Kidney epithelial cell (primary cell): ENCODE data around the gene AGPAT3. TPM values are rescaled to one million over a fixed set of nuclear protein-coding genes. Genes with fewer than 3 reads are reported as not detected.

Experiments
- DNase-seq: peaks from one replicate; pipeline ENCODE4 v3.0.0-alpha.2; 2010; ENCODE audit warnings: low read depth
- H3K27me3 ChIP-seq: 2 replicates; pipeline ENCODE4 v1.6.0; 2011; ENCODE audit warnings: low read length; ENCODE audit not compliant: control insufficient read depth, insufficient read depth
- H3K36me3 ChIP-seq: 2 replicates; pipeline ENCODE4 v1.5.1; 2011; ENCODE audit warnings: low read length; ENCODE audit not compliant: control insufficient read depth, insufficient read depth
- H3K4me3 ChIP-seq: 2 replicates; pipeline ENCODE4 v1.5.1; 2011; ENCODE audit warnings: low read depth, mild to moderate bottlenecking, control low read depth, low read length
- total RNA-seq: library from RNA; depleted of rRNA; stranded (reverse); fragments of >200 nt; gene quantifications from 2 replicates; pipeline ENCODE4 v1.2.3, GENCODE V29; 2015
- TF ChIP-seq, protein P1 (sequence below): IDR thresholded peaks from 2 replicates; pipeline ENCODE4 v1.5.1; 2011; ENCODE audit warnings: mild to moderate bottlenecking, moderate library complexity, low read length, control low read depth, inconsistent platforms; ENCODE audit not compliant: insufficient read depth, poor library complexity, severe bottlenecking

Gene AGPAT3
- total RNA-seq, 1 donor from 2014 or later = 62.3 TPM

DNA sequence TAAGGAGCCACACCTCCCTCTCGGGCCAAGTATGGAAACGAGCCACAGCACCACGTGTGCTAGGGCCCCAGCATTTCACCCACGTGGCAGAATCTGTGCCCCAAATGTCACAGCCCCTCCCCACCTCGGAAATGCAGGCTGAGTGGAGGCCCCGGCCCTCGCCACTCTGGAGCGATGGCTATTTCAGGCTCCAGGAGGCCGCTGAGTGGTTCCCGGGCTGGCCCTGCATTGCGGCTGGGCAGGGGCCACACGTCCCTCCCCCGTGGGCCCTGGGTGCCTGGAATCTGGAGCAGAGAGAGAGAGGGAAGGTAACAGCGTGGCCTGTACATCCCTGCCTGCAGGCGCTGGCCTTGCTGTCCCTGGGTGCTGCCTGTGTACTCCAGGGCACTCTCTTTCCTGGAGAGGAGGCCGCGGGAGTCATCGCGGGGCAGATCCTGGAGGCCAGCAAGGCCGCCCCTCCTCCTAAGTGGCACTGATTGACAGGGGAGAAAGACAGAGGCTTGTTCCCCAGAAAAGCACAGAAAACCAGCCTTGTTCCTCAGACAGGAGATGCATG lies 79.1 kb downstream of the AGPAT3 start:
- TF ChIP-seq, protein P1, sequence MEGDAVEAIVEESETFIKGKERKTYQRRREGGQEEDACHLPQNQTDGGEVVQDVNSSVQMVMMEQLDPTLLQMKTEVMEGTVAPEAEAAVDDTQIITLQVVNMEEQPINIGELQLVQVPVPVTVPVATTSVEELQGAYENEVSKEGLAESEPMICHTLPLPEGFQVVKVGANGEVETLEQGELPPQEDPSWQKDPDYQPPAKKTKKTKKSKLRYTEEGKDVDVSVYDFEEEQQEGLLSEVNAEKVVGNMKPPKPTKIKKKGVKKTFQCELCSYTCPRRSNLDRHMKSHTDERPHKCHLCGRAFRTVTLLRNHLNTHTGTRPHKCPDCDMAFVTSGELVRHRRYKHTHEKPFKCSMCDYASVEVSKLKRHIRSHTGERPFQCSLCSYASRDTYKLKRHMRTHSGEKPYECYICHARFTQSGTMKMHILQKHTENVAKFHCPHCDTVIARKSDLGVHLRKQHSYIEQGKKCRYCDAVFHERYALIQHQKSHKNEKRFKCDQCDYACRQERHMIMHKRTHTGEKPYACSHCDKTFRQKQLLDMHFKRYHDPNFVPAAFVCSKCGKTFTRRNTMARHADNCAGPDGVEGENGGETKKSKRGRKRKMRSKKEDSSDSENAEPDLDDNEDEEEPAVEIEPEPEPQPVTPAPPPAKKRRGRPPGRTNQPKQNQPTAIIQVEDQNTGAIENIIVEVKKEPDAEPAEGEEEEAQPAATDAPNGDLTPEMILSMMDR = no peak
- Histone ChIP-seq H3K27me3 (no peaks in the 10 kb centered on the region), H3K36me3 (peaks cover 1% of the 10 kb centered on the region), H3K4me3 (no peak overlapping the region)
- DNase-seq = no peak

DNA sequence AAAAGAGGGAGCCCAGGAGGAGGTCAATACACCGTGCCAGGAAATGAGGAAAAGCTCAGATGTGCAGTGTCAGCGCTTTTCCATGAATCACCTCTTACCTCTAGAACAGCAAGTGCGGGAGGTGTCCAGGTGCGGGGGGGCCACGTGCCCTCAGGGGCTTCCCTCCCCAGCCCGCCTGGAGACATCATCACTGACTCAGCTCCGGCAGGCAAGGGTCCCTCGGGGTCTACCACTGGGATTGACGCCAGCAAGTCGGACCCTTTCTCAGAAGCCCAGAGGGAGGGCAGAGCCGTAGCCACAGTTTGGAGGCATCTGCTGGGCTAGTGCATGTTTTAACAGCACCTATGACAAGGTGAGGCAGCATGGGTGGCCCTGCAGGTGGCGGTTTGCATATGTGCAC lies 79.7 kb downstream of the AGPAT3 start:
- H3K27me3 ChIP-seq = no peaks in the 10 kb centered on the region
- no peak overlapping the region for H3K4me3 ChIP-seq
- peaks cover 1% of the 10 kb centered on the region for H3K36me3 ChIP-seq
- DNase-seq = no peak
- TF ChIP-seq, protein P1 = no peak

DNA sequence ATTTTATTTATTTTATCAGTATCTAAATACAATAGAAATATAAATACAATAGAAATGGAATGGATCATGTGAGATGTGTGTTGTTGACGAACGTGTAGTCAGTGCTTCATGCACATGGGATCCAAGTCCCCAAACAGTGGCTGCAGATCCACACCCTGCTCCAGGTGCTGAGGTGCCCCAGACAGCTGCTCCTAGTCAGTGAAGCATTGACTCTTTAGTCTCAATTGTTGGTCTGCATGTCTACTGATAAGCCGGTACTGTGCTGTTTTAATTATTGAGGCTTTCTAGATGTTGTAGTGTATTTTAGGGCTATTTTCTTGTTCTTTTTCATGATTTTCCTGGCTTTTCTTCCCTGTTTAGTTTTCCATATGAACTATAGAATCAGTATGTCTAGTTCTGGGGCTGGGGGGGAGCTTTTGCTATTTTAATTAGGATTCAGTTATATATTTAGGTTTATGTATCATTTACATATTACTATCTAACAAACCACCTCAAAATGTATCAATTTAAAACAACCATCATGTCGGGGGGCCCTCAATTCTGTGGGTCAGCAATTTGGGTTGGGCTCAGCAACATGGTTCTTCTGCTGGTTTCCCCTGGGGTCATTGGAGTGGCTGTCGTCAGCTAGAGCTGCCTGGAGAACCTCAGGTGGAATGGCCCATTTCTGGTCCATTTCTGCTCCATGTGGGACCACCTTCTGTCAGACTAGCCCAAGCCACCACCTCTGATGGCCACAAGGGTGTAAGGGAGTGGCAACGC lies 83.9 kb downstream of the AGPAT3 start:
- Histone ChIP-seq H3K36me3 (peaks cover 1% of the 10 kb centered on the region), H3K27me3 (no peaks in the 10 kb centered on the region), H3K4me3 (no peak overlapping the region)
- DNase-seq = no peak
- TF ChIP-seq, protein P1 = no peak

DNA sequence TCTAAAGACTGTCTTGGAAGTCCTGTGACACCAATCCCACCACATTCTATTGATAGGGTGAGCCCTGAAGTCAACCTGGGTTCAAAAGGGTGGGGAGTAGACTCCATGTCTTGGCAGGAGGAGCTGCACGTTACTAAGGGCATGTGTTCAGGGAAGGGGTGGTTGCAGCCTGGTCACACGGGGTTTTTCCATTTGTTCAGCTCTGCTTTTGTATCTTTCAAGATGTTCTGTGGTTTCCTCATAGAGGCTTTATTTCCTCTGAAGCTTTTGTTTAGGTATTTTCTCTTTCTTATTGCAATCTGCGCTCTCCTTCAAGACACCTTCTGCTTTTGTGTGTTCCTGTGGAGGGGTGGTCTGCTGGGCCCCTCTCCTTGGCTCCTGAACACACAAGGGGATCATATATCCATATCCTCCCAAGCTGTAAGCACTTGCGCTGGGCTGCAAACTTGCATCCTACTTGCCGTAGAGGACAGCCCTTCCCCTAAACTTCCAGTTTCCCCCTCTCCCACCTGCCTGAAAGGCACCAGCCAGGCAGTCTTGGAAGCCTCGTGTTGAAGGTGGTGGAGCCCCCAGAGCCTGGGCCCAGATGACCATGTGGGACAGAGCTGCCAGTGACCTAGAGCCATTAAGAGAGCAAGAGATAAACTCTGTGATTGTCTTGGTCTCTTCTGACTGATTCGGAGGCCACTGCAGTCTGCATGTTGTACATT lies 84.6 kb downstream of the AGPAT3 start:
- TF ChIP-seq, protein P1 = no peak
- DNase-seq = no peak

DNA sequence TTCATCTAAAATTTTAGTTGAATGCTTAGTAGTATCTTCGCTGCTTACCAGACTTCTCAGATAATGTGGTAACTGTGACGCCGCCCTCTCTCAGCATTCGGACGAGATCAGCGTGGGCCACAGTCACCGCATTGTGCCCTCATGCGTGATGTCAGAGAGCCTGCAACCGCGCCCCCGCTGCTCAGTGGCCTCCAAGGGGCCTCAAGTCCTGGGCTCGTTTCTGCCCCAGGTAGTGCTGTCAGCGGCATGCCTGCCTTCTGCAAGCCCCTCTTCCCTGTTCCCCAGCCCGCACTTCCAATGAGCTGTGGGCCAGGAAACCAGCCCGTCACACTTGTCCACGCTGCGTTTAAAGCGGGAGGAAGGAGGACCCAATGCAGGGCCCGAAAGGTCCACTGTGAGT lies 85.5 kb downstream of the AGPAT3 start:
- no peak for DNase-seq

More for the DNA sequence above, 84.6 kb downstream of the AGPAT3 start:
- H3K27me3 ChIP-seq = no peaks in the 10 kb centered on the region
- no peak overlapping the region for H3K4me3 ChIP-seq
- H3K36me3 ChIP-seq = peaks cover 1% of the 10 kb centered on the region

More for the DNA sequence above, 85.5 kb downstream of the AGPAT3 start:
- Histone ChIP-seq H3K4me3 (no peak overlapping the region), H3K27me3 (no peaks in the 10 kb centered on the region), H3K36me3 (peaks cover 1% of the 10 kb centered on the region)
- TF ChIP-seq, protein P1 = no peak
